Erythroblast (primary cell): Measurements from ENCODE around the gene BCHE.

Experiments used
- GATA1 ChIP-seq: IDR thresholded peaks from 2 replicates; pipeline ENCODE4 v1.6.1; 2011; ENCODE audit warnings: low read depth, mild to moderate bottlenecking, control low read depth, low read length, moderate library complexity
- POLR2A ChIP-seq: IDR thresholded peaks from 2 replicates; pipeline ENCODE4 v1.6.1; 2011; ENCODE audit warnings: mild to moderate bottlenecking, low read length

DNA sequence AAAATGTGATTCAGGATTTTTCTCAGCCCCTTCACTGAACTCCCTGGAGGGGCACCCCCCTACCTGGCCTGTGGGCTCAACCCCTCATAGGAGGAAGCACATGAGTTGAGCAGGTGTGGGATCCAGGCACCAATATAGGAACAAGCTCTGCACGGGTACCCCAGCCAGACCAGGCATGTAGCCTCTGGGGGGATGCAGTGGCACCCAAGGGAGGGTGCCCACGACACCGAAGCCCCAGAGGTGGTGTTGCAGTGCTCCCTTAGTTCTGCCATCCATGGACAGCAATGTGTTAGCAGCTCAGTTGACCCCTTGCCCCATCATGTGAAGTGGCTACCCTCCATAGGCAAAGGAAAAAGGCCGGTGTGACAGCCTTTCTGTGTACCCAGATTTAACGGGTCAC, 30.9 kb upstream of the BCHE start:
- TF ChIP-seq POLR2A (no peak), GATA1 (no peak)
